GM12892 (cell line): Measurements from ENCODE around the gene MED15.

Experiments used
- POLR2A ChIP-seq: IDR thresholded peaks from 2 replicates; pipeline ENCODE4 v1.6.1; 2011; ENCODE audit warnings: low read depth, low read length, control low read depth
- POLR2AphosphoS5 ChIP-seq: IDR thresholded peaks from 2 replicates; pipeline ENCODE4 v1.6.1; 2011; ENCODE audit warnings: low read depth, low read length, control low read depth
- TAF1 ChIP-seq: IDR thresholded peaks from 2 replicates; pipeline ENCODE4 v1.6.1; 2011; ENCODE audit warnings: low read depth, mild to moderate bottlenecking, control low read depth, low read length, borderline replicate concordance

GRCh38 chr22:20622650-20623339, 115.4 kb downstream of the MED15 start:
- TF ChIP-seq POLR2A: no peak
- TF ChIP-seq POLR2AphosphoS5: no peak
- no peak for TF ChIP-seq TAF1
